GM18505 (cell line): ENCODE data around the gene LAMP1.
"Not testable (repeated sequence)": the region's sequence is repeated elsewhere in the genome, so short reads cannot be mapped to it uniquely, and the experiment has no call there.

Source experiments
- ATAC-seq: cut with Tn5 transposase; IDR thresholded peaks from one replicate; pipeline ENCODE4 v1.9.1; 2021; ENCODE audit not compliant: unreplicated experiment
- POLR2A ChIP-seq: IDR thresholded peaks from 4 replicates; pipeline ENCODE4 v1.6.1; 2011; ENCODE audit warnings: borderline replicate concordance; ENCODE audit not compliant: insufficient read depth, insufficient read length; ENCODE audit errors: extremely low read depth

The LAMP1 gene

GRCh38 chr13:113296823-113297369, at the start of gene LAMP1:
LAMP1 (plus strand) TSS chr13:113297239; CDS start chr13:113297435, 196 bp downstream.
- TF ChIP-seq POLR2A: peak; percentile 63
- ATAC-seq: peak; percentile 80

GRCh38 chr13:113252516-113253095, 44.4 kb upstream of the LAMP1 start:
- no peak for ATAC-seq
- TF ChIP-seq POLR2A: no peak

- ATAC-seq: not testable (repeated sequence)
These were observed 39.1 kb upstream of the LAMP1 start for GRCh38 chr13:113257908-113258307.

- no peak for ATAC-seq
- no peak for TF ChIP-seq POLR2A
These were observed 38.6 kb upstream of the LAMP1 start for GRCh38 chr13:113258321-113259054.

GRCh38 chr13:113260996-113261395, 36.0 kb upstream of the LAMP1 start:
- ATAC-seq: no peak

GRCh38 chr13:113263016-113263415, 34.0 kb upstream of the LAMP1 start:
- not testable (repeated sequence) for ATAC-seq

More at GRCh38 chr13:113260996-113261395, 36.0 kb upstream of the LAMP1 start:
- TF ChIP-seq POLR2A: no peak

- no peak for ATAC-seq
- TF ChIP-seq POLR2A: no peak
These were observed 29.2 kb upstream of the LAMP1 start for GRCh38 chr13:113267642-113268405.

- TF ChIP-seq POLR2A: no peak
- ATAC-seq: no peak
These were observed 25.0 kb upstream of the LAMP1 start for GRCh38 chr13:113272031-113272430.

GRCh38 chr13:113272701-113273181, 24.3 kb upstream of the LAMP1 start:
- TF ChIP-seq POLR2A: no peak
- no peak for ATAC-seq

- ATAC-seq: no peak
- no peak for TF ChIP-seq POLR2A
These were observed 23.7 kb upstream of the LAMP1 start for GRCh38 chr13:113273321-113273720.

GRCh38 chr13:113273851-113274590, 23.0 kb upstream of the LAMP1 start:
- TF ChIP-seq POLR2A: no peak
- no peak for ATAC-seq

GRCh38 chr13:113274721-113275120, 22.3 kb upstream of the LAMP1 start:
- TF ChIP-seq POLR2A: no peak
- no peak for ATAC-seq

- no peak for TF ChIP-seq POLR2A
- no peak for ATAC-seq
These were observed 21.7 kb upstream of the LAMP1 start for GRCh38 chr13:113275387-113275786.
